Measurements from ENCODE around the gene NSUN5. TPM values are rescaled to one million over a fixed set of nuclear protein-coding genes. Genes with fewer than 3 reads are reported as not detected.

NSUN5 gene
- total and polyA plus RNA-seq, 2 experiments from 2014 or later = 65.6 to 73.4 TPM

- no peak for TF ChIP-seq ZNF462 (CRISPR knock-in tag; IDR thresholded peaks at IDR 0.05)
- no peak for TF ChIP-seq ZNF331 (CRISPR knock-in tag; IDR thresholded peaks at IDR 0.05; ENCODE audit: low read depth)
- TF ChIP-seq JUNB (IDR thresholded peaks at IDR 0.05; ENCODE audit: unreplicated experiment) = no peak
- TF ChIP-seq EZH2phosphoT487 (IDR thresholded peaks at IDR 0.05; ENCODE audit: unreplicated experiment) = no peak
- TF ChIP-seq CTCF (conservative IDR thresholded peaks at IDR 0.05; ENCODE audit: low read depth in 2 of 2) = no peak
- no peak for TF ChIP-seq EZH2 (IDR thresholded peaks at IDR 0.05; ENCODE audit: low read depth, unreplicated experiment)
- TF ChIP-seq POLR2AphosphoS5 (IDR thresholded peaks at IDR 0.05; ENCODE audit: low read depth) = no peak
- no peak for TF ChIP-seq ZNF114 (CRISPR knock-in tag; IDR thresholded peaks at IDR 0.05)
Observed at GRCh38 chr7:73345538-73345937, 36.9 kb upstream of the NSUN5 start (continued).

Measured in GM23338 (cell line).